Fibroblast of pulmonary artery (primary cell): ENCODE results near the gene AMPD3.

Experiments used
- DNase-seq: peaks from one replicate; pipeline ENCODE4 v3.0.0-alpha.2; 2010; ENCODE audit warnings: low read depth
- H3K4me3 ChIP-seq: replicated peaks from 2 replicates; pipeline ENCODE4 v1.5.1; 2011; ENCODE audit warnings: low read depth, mild to moderate bottlenecking, control low read depth, low read length, moderate library complexity
- CTCF ChIP-seq: IDR thresholded peaks from 2 replicates; pipeline ENCODE4 v1.5.1; 2011; ENCODE audit warnings: mild to moderate bottlenecking, control low read depth, low read length, inconsistent platforms; ENCODE audit errors: missing control alignments

AMPD3 gene

GRCh38 chr11:10488121-10488933 is 33.3 kb downstream of the AMPD3 start:
- H3K4me3 ChIP-seq = no peak overlapping the region
- DNase-seq = no peak
- TF ChIP-seq CTCF = no peak

DNA sequence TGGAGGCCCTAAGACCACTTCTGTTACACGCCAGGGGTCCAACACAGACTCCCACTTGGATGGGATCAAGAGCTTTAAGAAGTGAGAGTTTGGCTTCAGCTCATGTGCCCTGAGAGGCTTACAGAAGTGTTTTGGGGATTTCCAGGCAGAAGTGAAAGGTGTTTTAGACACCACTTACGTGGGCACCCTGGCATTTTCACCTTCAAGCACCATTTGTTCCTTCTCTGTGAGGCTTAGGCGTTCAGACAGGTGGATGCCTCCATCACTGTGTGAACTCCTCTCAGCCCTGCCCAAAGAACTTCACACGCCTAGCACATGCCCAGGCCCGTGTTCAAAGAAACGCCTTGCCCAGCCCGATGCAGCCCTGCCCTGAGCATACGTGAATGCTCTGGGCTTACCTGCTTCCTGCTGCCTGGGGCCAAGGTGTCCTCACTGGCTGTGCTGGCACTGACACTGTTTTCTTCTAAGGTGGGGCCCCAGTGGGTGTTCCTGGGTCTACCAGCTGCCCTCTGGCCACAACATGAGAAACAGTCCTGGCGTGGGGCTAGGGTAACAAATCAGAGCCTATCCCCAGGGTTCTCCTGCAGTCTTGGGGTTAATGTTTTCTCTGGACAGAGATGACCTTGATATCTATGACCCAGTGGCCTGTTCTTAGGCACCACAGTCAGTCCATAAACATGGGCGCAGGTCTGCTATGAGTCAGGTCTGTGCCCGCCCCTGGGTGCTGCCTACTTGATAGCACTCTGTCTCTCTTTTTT is 34.0 kb downstream of the AMPD3 start:
- no peak for TF ChIP-seq CTCF
- no peak for DNase-seq
- no peak overlapping the region for H3K4me3 ChIP-seq

- DNase-seq = no peak
- TF ChIP-seq CTCF = no peak
- no peak overlapping the region for H3K4me3 ChIP-seq
Measured at GRCh38 chr11:10490032-10490397, 35.0 kb downstream of the AMPD3 start.

GRCh38 chr11:10490398-10491241 is 35.6 kb downstream of the AMPD3 start:
- TF ChIP-seq CTCF = no peak
- DNase-seq = peak; percentile 93
- no peak overlapping the region for H3K4me3 ChIP-seq

DNA sequence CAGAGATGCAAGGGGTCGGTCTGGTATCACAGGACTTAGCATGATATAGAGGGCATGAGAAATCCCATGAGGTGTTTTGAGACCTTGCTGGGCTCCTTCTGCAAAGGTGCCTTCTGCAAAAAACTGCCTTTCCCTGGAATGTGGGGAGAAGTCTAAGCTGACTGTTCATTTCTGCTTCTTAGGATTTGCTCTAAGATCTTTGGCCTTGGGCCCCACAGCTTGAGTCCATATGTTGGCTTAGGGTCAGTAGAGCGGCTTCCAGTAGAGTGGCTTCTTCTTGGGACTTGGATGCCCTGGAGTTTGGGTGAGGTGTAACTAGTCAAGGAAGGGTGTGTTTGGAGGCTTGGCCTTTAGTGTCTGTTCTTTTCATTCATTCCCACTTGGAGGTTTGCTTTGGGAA is 37.0 kb downstream of the AMPD3 start:
- no peak for TF ChIP-seq CTCF
- no peak overlapping the region for H3K4me3 ChIP-seq
- no peak for DNase-seq

DNA sequence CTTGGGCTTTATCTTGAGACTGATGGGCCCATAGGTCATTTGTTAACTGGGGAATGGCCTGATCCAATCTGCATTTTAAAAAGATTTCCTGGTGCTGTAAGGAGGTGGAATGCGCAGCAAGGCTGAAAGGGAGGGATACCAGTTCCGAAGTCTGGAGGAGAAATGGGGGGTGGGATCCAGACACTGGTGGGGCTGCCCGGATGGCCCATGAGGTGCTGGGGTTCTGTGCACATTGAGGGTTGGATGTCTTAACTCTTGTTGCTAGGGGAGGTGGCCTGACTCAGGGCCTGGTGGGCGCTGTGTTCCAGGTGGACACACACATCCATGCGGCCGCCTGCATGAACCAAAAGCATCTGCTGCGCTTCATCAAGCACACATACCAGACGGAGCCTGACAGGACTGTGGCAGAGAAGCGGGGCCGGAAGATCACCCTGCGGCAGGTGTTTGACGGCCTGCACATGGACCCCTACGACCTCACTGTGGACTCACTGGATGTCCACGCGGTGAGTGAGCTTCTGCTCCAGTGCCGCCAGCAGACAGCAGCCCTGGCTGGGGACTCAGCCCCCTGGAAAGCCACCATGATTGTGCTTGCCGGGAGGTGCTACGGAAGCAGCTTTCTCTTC is 38.1 kb downstream of the AMPD3 start:
- H3K4me3 ChIP-seq = no peak overlapping the region
- no peak for DNase-seq
- TF ChIP-seq CTCF = no peak
